ENCODE data around the gene FADS6. TPM values are rescaled to one million over a fixed set of nuclear protein-coding genes. Genes with fewer than 3 reads are reported as not detected.

Gene FADS6
- total RNA-seq, 1 experiment from 2014 or later = not detected

DNA sequence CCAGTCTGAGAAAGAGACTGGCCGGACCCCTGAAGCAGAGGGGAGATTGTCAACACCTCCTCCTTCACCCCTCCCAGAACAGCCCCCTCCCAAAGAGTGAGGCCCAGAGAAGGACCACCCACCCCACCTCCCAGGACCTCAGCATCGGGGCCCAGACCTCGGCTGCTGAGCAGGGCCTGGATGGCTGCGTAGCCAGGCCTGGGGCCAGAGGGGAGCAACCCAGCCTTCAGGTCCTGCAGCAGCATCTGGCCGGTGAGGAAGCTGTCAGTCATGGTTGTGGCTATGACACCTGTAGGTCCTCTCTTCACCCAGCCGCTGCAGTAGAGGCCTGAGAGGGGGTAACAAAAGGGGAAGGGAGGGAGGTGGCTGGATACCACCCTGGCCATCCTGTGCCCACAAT is 30.5 kb downstream of the FADS6 start:
- H3K9ac ChIP-seq (ENCODE audit: low read length) = no peak overlapping the region
- ATAC-seq (no peak), DNase-seq (no peak)
- no TSS peak for BruUV-seq (replicated peaks)
- no peak overlapping the region for H3K4me2 ChIP-seq (ENCODE audit: low read length)
- H3K4me3 ChIP-seq (ENCODE audit: low read length) = no peak overlapping the region
- no peaks in the 10 kb centered on the region for H3F3A ChIP-seq (ENCODE audit: low read length, unreplicated experiment)
- no peak for TF ChIP-seq EZH2 (IDR thresholded peaks at IDR 0.05; ENCODE audit: low read length, unreplicated experiment)
- TF ChIP-seq EZH2phosphoT487 (IDR thresholded peaks at IDR 0.05; ENCODE audit: borderline replicate concordance, low read length) = no peak
- no peaks in the 10 kb centered on the region for H4K20me1 ChIP-seq (ENCODE audit: low read length)
- no peak overlapping the region for H3K27ac ChIP-seq (ENCODE audit: low read length)
- no peaks in the 10 kb centered on the region for H3K36me3 ChIP-seq (ENCODE audit: low read depth, low read length)
- H3K4me1 ChIP-seq (ENCODE audit: insufficient read depth, low read length) = no peaks in the 10 kb centered on the region
- H2AFZ ChIP-seq (ENCODE audit: low read length) = no peak overlapping the region
- POLR2A ChIA-PET (ENCODE audit: unreplicated experiment) = interaction anchor here (1.0 kb wide), 1 partner anchor 10 kb away, joined by 3 read pairs; the partner anchor contains the start of gene FDXR
- no peaks in the 10 kb centered on the region for H3K9me2 ChIP-seq (replicated peaks; ENCODE audit: low read length)
- no peaks in the 10 kb centered on the region for H3K79me2 ChIP-seq (ENCODE audit: low read length)
- CTCF ChIA-PET = interaction anchor here (0.6 to 1.5 kb wide), 3 partner anchors 10 to 20 kb away, joined by 3 to 17 read pairs (median 9); partner anchors contain the start of gene FDXR
- H3K27me3 ChIP-seq (ENCODE audit: low read length) = peaks cover 39% of the 10 kb centered on the region
- intact Hi-C loops (cut with micrococcal nuclease) = no loop called here
- no peaks in the 10 kb centered on the region for H3K9me3 ChIP-seq (ENCODE audit: low read length)

DNA sequence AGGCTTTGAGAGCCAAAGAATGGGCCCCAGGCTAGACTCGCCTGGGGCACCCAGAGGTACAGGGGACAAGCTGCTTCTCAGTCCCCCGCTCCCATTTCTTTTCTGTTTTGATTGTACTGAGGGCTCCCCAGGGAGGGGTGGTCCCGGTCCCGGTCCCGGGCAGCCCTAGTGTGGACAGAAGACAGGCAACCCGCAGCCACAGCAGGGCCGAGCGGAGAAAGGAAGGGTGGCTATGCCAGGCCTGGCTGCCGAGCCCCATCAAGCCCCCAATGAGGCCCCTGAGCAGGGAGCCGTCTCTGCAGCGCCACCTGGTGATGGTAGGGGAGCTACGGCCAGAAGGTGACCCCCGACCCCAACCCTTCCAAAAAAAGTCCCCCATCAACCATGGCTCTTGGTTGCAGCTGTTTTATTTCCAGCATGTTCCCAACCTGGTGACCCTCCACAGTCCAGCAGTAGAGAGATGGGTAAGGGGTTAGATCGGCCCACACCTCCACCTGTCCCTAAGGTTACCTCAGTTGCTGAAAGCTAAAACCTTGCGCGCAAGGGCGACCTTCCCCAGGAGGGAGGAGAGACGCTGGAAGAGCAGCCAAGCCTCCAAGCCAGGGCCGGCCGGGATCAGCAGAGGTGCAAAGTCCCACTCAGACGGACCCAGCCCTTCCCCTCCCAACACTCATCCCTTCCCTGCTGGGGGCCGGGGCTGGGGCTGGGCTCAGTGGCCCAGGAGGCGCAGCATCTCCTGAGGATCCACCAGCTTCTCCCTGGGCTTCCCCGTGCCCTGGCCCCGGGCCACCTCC is 31.1 kb downstream of the FADS6 start:
- Histone ChIP-seq H3K9me2 (replicated peaks; ENCODE audit: low read length) (no peaks in the 10 kb centered on the region), H4K20me1 (ENCODE audit: low read length) (no peaks in the 10 kb centered on the region), H3K4me2 (ENCODE audit: low read length) (no peak overlapping the region), H2AFZ (ENCODE audit: low read length) (no peak overlapping the region), H3K36me3 (ENCODE audit: low read depth, low read length) (no peaks in the 10 kb centered on the region), H3K4me1 (ENCODE audit: insufficient read depth, low read length) (no peaks in the 10 kb centered on the region), H3K79me2 (ENCODE audit: low read length) (no peaks in the 10 kb centered on the region), H3F3A (ENCODE audit: low read length, unreplicated experiment) (no peaks in the 10 kb centered on the region), H3K9ac (ENCODE audit: low read length) (no peak overlapping the region), H3K4me3 (ENCODE audit: low read length) (no peak overlapping the region), H3K27ac (ENCODE audit: low read length) (no peak overlapping the region), H3K9me3 (ENCODE audit: low read length) (no peaks in the 10 kb centered on the region), H3K27me3 (ENCODE audit: low read length) (peaks cover 45% of the 10 kb centered on the region)
- BruUV-seq (replicated peaks) = no TSS peak
- TF ChIP-seq, protein P1, sequence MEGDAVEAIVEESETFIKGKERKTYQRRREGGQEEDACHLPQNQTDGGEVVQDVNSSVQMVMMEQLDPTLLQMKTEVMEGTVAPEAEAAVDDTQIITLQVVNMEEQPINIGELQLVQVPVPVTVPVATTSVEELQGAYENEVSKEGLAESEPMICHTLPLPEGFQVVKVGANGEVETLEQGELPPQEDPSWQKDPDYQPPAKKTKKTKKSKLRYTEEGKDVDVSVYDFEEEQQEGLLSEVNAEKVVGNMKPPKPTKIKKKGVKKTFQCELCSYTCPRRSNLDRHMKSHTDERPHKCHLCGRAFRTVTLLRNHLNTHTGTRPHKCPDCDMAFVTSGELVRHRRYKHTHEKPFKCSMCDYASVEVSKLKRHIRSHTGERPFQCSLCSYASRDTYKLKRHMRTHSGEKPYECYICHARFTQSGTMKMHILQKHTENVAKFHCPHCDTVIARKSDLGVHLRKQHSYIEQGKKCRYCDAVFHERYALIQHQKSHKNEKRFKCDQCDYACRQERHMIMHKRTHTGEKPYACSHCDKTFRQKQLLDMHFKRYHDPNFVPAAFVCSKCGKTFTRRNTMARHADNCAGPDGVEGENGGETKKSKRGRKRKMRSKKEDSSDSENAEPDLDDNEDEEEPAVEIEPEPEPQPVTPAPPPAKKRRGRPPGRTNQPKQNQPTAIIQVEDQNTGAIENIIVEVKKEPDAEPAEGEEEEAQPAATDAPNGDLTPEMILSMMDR (conservative IDR thresholded peaks at IDR 0.05; ENCODE audit: low read depth, low read length) = peak; percentile 86
- TF ChIP-seq EZH2phosphoT487 (IDR thresholded peaks at IDR 0.05; ENCODE audit: borderline replicate concordance, low read length) (no peak; the same call in 1 of the 2 replicates), EZH2 (IDR thresholded peaks at IDR 0.05; ENCODE audit: low read length, unreplicated experiment) (no peak)
- ATAC-seq = no peak
- ChIA-PET CTCF (interaction anchor here (0.5 to 1.5 kb wide), 5 partner anchors 11 to 341 kb away, joined by 3 to 17 read pairs (median 4); partner anchors contain the start of gene FDXR), POLR2A (ENCODE audit: unreplicated experiment) (no interaction called here)
- peak; percentile 36 for DNase-seq
- intact Hi-C loops (cut with micrococcal nuclease) = no loop called here

GRCh38 chr17:74861662-74862107 is 31.7 kb downstream of the FADS6 start:
- Histone ChIP-seq H3K27ac (ENCODE audit: low read length) (no peak overlapping the region), H3K4me3 (ENCODE audit: low read length) (no peak overlapping the region), H3F3A (ENCODE audit: low read length, unreplicated experiment) (no peaks in the 10 kb centered on the region), H3K36me3 (ENCODE audit: low read depth, low read length) (no peaks in the 10 kb centered on the region), H3K4me1 (ENCODE audit: insufficient read depth, low read length) (no peaks in the 10 kb centered on the region), H3K27me3 (ENCODE audit: low read length) (peaks cover 51% of the 10 kb centered on the region), H4K20me1 (ENCODE audit: low read length) (no peaks in the 10 kb centered on the region), H3K9ac (ENCODE audit: low read length) (no peak overlapping the region), H2AFZ (ENCODE audit: low read length) (no peak overlapping the region), H3K9me3 (ENCODE audit: low read length) (no peaks in the 10 kb centered on the region), H3K4me2 (ENCODE audit: low read length) (no peak overlapping the region), H3K79me2 (ENCODE audit: low read length) (no peaks in the 10 kb centered on the region), H3K9me2 (replicated peaks; ENCODE audit: low read length) (no peaks in the 10 kb centered on the region)
- no TSS peak for BruUV-seq (replicated peaks)
- no peak for ATAC-seq
- DNase-seq = no peak
- ChIA-PET CTCF (interaction anchor here (1.1 to 1.5 kb wide), 2 partner anchors 12 to 19 kb away, joined by 9 to 17 read pairs; partner anchors contain the start of gene FDXR), POLR2A (ENCODE audit: unreplicated experiment) (no interaction called here)
- TF ChIP-seq, protein P1 (conservative IDR thresholded peaks at IDR 0.05; ENCODE audit: low read depth, low read length) = no peak
- TF ChIP-seq EZH2phosphoT487 (IDR thresholded peaks at IDR 0.05; ENCODE audit: borderline replicate concordance, low read length) (peak; percentile 58; the same call in 1 of the 2 replicates), EZH2 (IDR thresholded peaks at IDR 0.05; ENCODE audit: low read length, unreplicated experiment) (no peak)
- intact Hi-C loops (cut with micrococcal nuclease) = no loop called here

All from PC-3 (cell line).